GM21717 (cell line): ENCODE data around the gene RIMBP2.

Source experiments
- ATAC-seq: cut with Tn5 transposase; IDR thresholded peaks from one replicate; pipeline ENCODE4 v1.9.1; 2021; ENCODE audit warnings: mild to moderate bottlenecking, moderate library complexity; ENCODE audit not compliant: unreplicated experiment

The RIMBP2 gene

GRCh38 chr12:130685250-130685787 is 30.8 kb downstream of the RIMBP2 start:
- no peak for ATAC-seq

- ATAC-seq = no peak
Measured at GRCh38 chr12:130683811-130684210, 32.3 kb downstream of the RIMBP2 start.

- ATAC-seq = no peak
Measured at GRCh38 chr12:130683080-130683479, 33.0 kb downstream of the RIMBP2 start.

GRCh38 chr12:130680451-130680990 is 35.6 kb downstream of the RIMBP2 start:
- ATAC-seq = no peak

- no peak for ATAC-seq
Measured at GRCh38 chr12:130677957-130678558, 38.0 kb downstream of the RIMBP2 start.

GRCh38 chr12:130675791-130676190 is 40.3 kb downstream of the RIMBP2 start:
- ATAC-seq = no peak

GRCh38 chr12:130675121-130675520 is 41.0 kb downstream of the RIMBP2 start:
- ATAC-seq = no peak

GRCh38 chr12:130674676-130675075 is 41.4 kb downstream of the RIMBP2 start:
- ATAC-seq = no peak

GRCh38 chr12:130673036-130673705 is 42.9 kb downstream of the RIMBP2 start:
- ATAC-seq = no peak

GRCh38 chr12:130672089-130672820 is 43.8 kb downstream of the RIMBP2 start:
- no peak for ATAC-seq

- ATAC-seq = no peak
Measured at GRCh38 chr12:130671556-130671955, 44.5 kb downstream of the RIMBP2 start.

- no peak for ATAC-seq
Measured at GRCh38 chr12:130669797-130670196, 46.3 kb downstream of the RIMBP2 start.

- no peak for ATAC-seq
Measured at GRCh38 chr12:130669205-130669557, 46.9 kb downstream of the RIMBP2 start.

- ATAC-seq = no peak
Measured at GRCh38 chr12:130668286-130669204, 47.6 kb downstream of the RIMBP2 start.

- no peak for ATAC-seq
Measured at GRCh38 chr12:130667421-130667960, 48.6 kb downstream of the RIMBP2 start.

- no peak for ATAC-seq
Measured at GRCh38 chr12:130666645-130667044, 49.5 kb downstream of the RIMBP2 start.

GRCh38 chr12:130665753-130666152 is 50.3 kb downstream of the RIMBP2 start:
- ATAC-seq = no peak

- ATAC-seq = no peak
Measured at GRCh38 chr12:130664772-130665171, 51.3 kb downstream of the RIMBP2 start.

GRCh38 chr12:130664252-130664651 is 51.8 kb downstream of the RIMBP2 start:
- ATAC-seq = no peak

- no peak for ATAC-seq
Measured at GRCh38 chr12:130663514-130663913, 52.6 kb downstream of the RIMBP2 start.
